Gastrocnemius medialis (tissue), 4 donors: ENCODE results near the gene KCNE3. TPM values are rescaled to one million over a fixed set of nuclear protein-coding genes. Genes with fewer than 3 reads are reported as not detected.

ENCODE experiments used
- ATAC-seq, 2 donors: fragments of 150-250 bp; one replicate each; pipeline ENCODE4 v1.9.1; 2016
- DNase-seq, 2 donors: peaks; one replicate each; pipeline ENCODE4 v3.0.0-alpha.2; 2019
- H3K27ac ChIP-seq, 4 donors: fragments of 200-600 bp; sonication (generic); 1 replicate in 1 of 4; 2 replicates in 3 of 4; pipeline ENCODE4 v1.5.1; 2016 to 2018; ENCODE audit warnings: mild to moderate bottlenecking in 2 of 4, moderate library complexity in 1 of 4
- H3K27me3 ChIP-seq, 3 donors: fragments of 200-600 bp; sonication (generic) in 2 of 3; 1 replicate in 1 of 3; 2 replicates in 2 of 3; pipeline versions ENCODE4 v1.5.1 to v1.6.0; 2016 to 2019; ENCODE audit warnings: mild to moderate bottlenecking in 1 of 3, moderate library complexity in 1 of 3
- H3K36me3 ChIP-seq, 2 donors: fragments of 200-600 bp; sonication (generic) in 1 of 2; one replicate each; pipeline ENCODE4 v1.5.1; 2017 to 2018
- H3K4me1 ChIP-seq, 2 donors: fragments of 200-600 bp; sonication (generic) in 1 of 2; one replicate each; pipeline ENCODE4 v1.5.1; 2016 to 2017; ENCODE audit warnings: mild to moderate bottlenecking in 2 of 2
- H3K4me3 ChIP-seq, 4 donors: fragments of 200-600 bp; sonication (generic) in 3 of 4; 1 replicate in 1 of 4; 2 replicates in 3 of 4; pipeline ENCODE4 v1.5.1; 2016 to 2019; ENCODE audit warnings: mild to moderate bottlenecking in 2 of 4
- H3K9me3 ChIP-seq, 3 donors: fragments of 200-600 bp; sonication (generic) in 2 of 3; 1 replicate in 1 of 3; 2 replicates in 2 of 3; pipeline ENCODE4 v1.5.1; 2016 to 2019
- POLR2A ChIP-seq, 2 donors: fragments of 450-650 bp; IDR thresholded peaks; one replicate each; pipeline ENCODE4 v1.6.1; 2017; ENCODE audit warnings: antibody characterized with exemption in 2 of 2, mild to moderate bottlenecking in 2 of 2, moderate library complexity in 2 of 2
- in situ Hi-C, 4 donors: fragments of 200-750 bp; cut with MboI; loops; one replicate each; pipeline versions ENCODE4 v1.15.0 to v1.8.0; 2017; ENCODE audit warnings: low sequenced_read_pairs in 4 of 4
- intact Hi-C: fragments of 100-400 bp; cut with DNase I; formaldehyde crosslinking; loops from one replicate; pipeline ENCODE4 v1.15.1; 2023; ENCODE audit warnings: low total_unique reads
- total RNA-seq, 4 donors: library from RNA; depleted of rRNA; stranded (reverse); fragments of >200 nt; gene quantifications; one replicate each; pipeline versions ENCODE4 v1.1.0 to v1.2.3, GENCODE V29; 2016
- TF ChIP-seq, protein P1 (sequence below), 5 experiments: fragments of 450-650 bp in 3 of 5; fragments of 200-600 bp in 2 of 5; sonication (generic) in 2 of 5; IDR thresholded peaks in 4 of 5; conservative IDR thresholded peaks in 1 of 5; 1 replicate in 4 of 5; 2 replicates in 1 of 5; pipeline ENCODE4 v1.5.1; 2016 to 2019; ENCODE audit warnings: antibody characterized with exemption in 5 of 5, mild to moderate bottlenecking in 3 of 5, moderate library complexity in 3 of 5

KCNE3 gene
- total RNA-seq, 4 donors from 2014 or later: 0.24 to 2.8 (median 1.1) TPM

DNA sequence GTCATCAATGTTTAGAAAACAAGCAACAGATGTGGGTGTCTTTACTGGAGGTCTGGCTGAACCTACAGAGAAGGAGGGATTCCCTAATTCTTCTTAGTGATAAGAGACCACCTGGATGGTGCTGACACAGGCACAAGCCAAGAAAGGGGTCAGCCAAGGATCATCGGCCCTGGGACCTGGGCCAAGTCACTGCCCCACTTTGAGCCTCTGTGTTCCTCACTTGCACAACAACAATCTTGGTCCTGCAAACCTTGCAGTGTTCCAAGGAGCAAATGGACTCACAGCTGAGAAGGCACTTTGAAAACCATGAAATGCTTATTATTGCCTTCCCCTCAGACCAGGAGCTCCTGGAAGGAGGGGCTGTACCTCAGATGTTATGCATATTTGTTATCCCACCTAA, 7.0 kb upstream of the KCNE3 start:
- no peak for ATAC-seq
- Histone ChIP-seq H3K27me3 (no peaks in the 10 kb centered on the region), H3K4me3 (no peak overlapping the region), H3K9me3 (no peaks in the 10 kb centered on the region), H3K4me1 (no peaks in the 10 kb centered on the region), H3K36me3 (no peaks in the 10 kb centered on the region), H3K27ac (no peak overlapping the region)
- intact Hi-C loops (loop anchor here (10.0 kb wide), 1 partner anchor 520 kb away; the partner anchor contains the start of gene DNAJB13), in situ Hi-C loops (loop anchor here in 2 of 4 donors (25.0 kb wide), 1 partner anchor 263 kb away; the partner anchor contains the start of genes CHRDL2 (in 2 of the 2) and RNF169 (in 2 of the 2))
- TF ChIP-seq, protein P1, sequence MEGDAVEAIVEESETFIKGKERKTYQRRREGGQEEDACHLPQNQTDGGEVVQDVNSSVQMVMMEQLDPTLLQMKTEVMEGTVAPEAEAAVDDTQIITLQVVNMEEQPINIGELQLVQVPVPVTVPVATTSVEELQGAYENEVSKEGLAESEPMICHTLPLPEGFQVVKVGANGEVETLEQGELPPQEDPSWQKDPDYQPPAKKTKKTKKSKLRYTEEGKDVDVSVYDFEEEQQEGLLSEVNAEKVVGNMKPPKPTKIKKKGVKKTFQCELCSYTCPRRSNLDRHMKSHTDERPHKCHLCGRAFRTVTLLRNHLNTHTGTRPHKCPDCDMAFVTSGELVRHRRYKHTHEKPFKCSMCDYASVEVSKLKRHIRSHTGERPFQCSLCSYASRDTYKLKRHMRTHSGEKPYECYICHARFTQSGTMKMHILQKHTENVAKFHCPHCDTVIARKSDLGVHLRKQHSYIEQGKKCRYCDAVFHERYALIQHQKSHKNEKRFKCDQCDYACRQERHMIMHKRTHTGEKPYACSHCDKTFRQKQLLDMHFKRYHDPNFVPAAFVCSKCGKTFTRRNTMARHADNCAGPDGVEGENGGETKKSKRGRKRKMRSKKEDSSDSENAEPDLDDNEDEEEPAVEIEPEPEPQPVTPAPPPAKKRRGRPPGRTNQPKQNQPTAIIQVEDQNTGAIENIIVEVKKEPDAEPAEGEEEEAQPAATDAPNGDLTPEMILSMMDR (IDR thresholded peaks at IDR 0.05 in 4 of 5, conservative IDR thresholded peaks at IDR 0.05 in 1 of 5): no peak
- TF ChIP-seq POLR2A (IDR thresholded peaks at IDR 0.05): no peak
- DNase-seq: no peak

DNA sequence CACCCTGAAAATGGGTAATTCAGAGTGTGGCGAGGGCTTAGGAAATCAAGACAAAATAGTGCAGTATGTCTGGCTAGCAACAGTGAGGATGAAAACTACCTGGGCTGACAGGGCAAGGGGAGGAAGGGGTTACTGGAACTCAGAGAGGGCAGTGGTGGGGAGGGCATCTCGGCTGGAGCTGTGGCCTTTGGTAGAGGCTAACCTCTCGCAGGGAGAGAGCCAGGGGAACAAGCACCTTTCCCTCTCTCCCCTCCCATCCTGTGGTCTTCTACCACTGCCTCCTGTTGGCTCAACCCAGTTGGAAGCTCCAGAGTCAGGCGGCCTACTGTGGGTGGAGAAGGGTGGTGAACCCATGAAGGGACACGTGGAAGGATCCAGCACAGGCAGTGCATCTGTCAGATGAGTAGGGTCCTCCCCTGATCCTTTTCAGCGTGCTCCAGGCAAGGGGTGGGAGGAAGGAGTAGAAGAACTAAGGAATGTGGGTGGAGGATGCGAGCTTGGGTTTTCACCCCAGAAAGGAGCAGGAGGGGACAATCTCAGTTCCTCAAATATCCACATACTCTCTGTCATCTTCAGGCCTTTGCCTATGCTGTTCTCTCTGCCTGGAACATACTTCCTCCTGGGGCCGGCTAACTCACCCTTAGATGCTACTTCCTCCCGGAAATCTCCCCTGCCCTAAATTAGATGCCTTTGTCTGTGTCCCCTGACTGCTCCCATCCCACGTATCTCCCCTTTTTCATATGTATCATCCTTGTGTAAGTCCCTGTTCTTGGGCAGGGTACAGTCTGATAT, 6.2 kb upstream of the KCNE3 start:
- intact Hi-C loops (loop anchor here (10.0 kb wide), 1 partner anchor 519 kb away; the partner anchor contains the start of gene DNAJB13), in situ Hi-C loops (loop anchor here in 2 of 4 donors (25.0 kb wide), 1 partner anchor 264 kb away; the partner anchor contains the start of genes CHRDL2 (in 2 of the 2) and RNF169 (in 2 of the 2))
- H3K9me3 ChIP-seq: no peaks in the 10 kb centered on the region
- no peak overlapping the region for H3K4me3 ChIP-seq
- no peak for DNase-seq
- H3K4me1 ChIP-seq: no peaks in the 10 kb centered on the region
- H3K36me3 ChIP-seq: no peaks in the 10 kb centered on the region
- no peak for ATAC-seq
- no peak overlapping the region for H3K27ac ChIP-seq
- no peak for TF ChIP-seq POLR2A (IDR thresholded peaks at IDR 0.05)
- TF ChIP-seq, protein P1 (IDR thresholded peaks at IDR 0.05 in 4 of 5, conservative IDR thresholded peaks at IDR 0.05 in 1 of 5): no peak
- H3K27me3 ChIP-seq: no peaks in the 10 kb centered on the region

DNA sequence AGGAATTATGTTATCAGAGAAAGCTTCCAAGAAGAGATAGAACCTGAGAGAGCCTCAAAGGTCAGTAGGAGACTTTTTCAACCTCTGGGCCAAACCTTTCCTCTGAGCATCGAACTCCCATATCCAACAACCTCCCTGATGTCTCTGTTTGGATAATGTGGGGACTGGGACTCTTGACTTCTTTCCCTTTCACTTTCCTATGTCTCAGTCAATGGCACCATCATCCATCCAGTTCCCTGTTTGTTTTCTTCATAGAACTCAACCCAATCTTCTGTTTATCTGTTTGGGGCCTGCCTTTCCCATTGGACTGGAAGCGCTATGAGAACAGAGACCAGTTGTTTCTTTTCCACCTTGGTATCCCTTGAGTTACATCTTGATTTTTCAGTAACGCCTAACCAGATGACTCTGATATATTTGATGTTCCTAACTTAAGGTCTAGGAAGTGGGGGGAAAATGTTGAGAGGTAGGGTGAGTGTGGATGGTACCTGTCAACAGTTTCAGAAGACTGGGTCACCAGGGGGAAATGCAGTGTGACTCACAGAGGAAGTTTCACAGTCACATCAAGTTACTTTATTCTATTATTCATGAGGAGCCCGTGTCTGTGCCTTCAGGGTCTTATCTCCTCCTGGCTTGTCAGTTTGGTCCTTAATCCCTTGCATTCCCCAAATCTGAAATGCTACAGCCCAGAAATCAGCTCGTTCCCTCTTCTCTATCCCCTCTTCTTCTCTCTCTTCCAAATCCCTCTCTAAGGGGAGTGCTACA, 4.5 kb upstream of the KCNE3 start:
- Histone ChIP-seq H3K9me3 (no peaks in the 10 kb centered on the region), H3K27ac (no peak overlapping the region), H3K27me3 (no peaks in the 10 kb centered on the region), H3K36me3 (no peaks in the 10 kb centered on the region), H3K4me1 (peaks cover 0 to 11% of the 10 kb centered on the region in 2 donors), H3K4me3 (no peak overlapping the region)
- in situ Hi-C loops (loop anchor here in 2 of 4 donors (25.0 kb wide), 1 partner anchor 265 kb away; the partner anchor contains the start of genes CHRDL2 (in 2 of the 2) and RNF169 (in 2 of the 2)), intact Hi-C loops (loop anchor here (10.0 kb wide), 1 partner anchor 517 kb away; the partner anchor contains the start of gene DNAJB13)
- TF ChIP-seq, protein P1 (IDR thresholded peaks at IDR 0.05 in 4 of 5, conservative IDR thresholded peaks at IDR 0.05 in 1 of 5): no peak
- no peak for TF ChIP-seq POLR2A (IDR thresholded peaks at IDR 0.05)
- no peak for DNase-seq
- ATAC-seq: no peak

DNA sequence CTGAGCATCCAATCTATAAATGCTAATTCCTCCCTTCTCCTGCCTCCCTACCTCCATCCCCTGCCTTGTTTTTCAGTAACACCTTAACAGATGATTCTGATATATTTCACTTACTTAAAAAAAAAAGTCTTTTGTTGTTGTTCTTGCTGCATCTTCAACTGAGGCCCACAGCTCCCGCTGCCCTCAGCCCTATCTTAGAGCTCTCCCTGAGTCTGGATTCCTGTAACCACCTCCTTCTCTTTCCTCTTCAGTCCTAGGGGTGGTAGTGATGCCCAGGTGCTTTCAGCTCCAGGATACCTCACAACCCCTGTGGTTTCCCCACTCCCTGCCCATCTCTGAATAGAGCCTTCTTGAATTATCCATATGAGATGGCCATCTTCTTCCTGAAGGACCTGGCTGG, 3.7 kb upstream of the KCNE3 start:
- H3K4me3 ChIP-seq: no peak overlapping the region
- H3K9me3 ChIP-seq: no peaks in the 10 kb centered on the region
- TF ChIP-seq, protein P1 (IDR thresholded peaks at IDR 0.05 in 4 of 5, conservative IDR thresholded peaks at IDR 0.05 in 1 of 5): no peak
- no peak for TF ChIP-seq POLR2A (IDR thresholded peaks at IDR 0.05)
- H3K27me3 ChIP-seq: no peaks in the 10 kb centered on the region
- DNase-seq: no peak
- peaks cover 0 to 12% of the 10 kb centered on the region in 2 donors for H3K4me1 ChIP-seq
- H3K36me3 ChIP-seq: no peaks in the 10 kb centered on the region
- ATAC-seq: no peak
- no peak overlapping the region for H3K27ac ChIP-seq
- in situ Hi-C loops (loop anchor here in 2 of 4 donors (25.0 kb wide), 1 partner anchor 266 kb away; the partner anchor contains the start of genes CHRDL2 (in 2 of the 2) and RNF169 (in 2 of the 2)), intact Hi-C loops (loop anchor here (10.0 kb wide), 1 partner anchor 516 kb away; the partner anchor contains the start of gene DNAJB13)
